ENCODE measurements around the gene PLAU. TPM values are rescaled to one million over a fixed set of nuclear protein-coding genes. Genes with fewer than 3 reads are reported as not detected.
A peak's percentile ranks its signal among the peaks of the same experiment; 100 is the strongest.
"Not testable (repeated sequence)": the region's sequence is repeated elsewhere in the genome, so short reads cannot be mapped to it uniquely, and the experiment has no call there.

The PLAU gene
- total RNA-seq, 6 experiments from 2014 or later: 0.24 to 4.3 (median 0.87) TPM

- DNase-seq (no peak), ATAC-seq (no peak)
- no peak for TF ChIP-seq POLR2A (IDR thresholded peaks at IDR 0.05)
- no peak for TF ChIP-seq CTCF (IDR thresholded peaks at IDR 0.05)
- H3K4me3 ChIP-seq: no peak overlapping the region
- peaks cover 0 to 15% (median 0%) of the 10 kb centered on the region in 4 donors for H3K4me1 ChIP-seq
- no CpG with 5 or more reads among the region's 10 CpGs for WGBS (ENCODE audit: insufficient coverage, low coverage, low lambda C conversion rate, missing lambda C conversion rate)
- no peaks in the 10 kb centered on the region for H3K36me3 ChIP-seq
- peaks cover 0 to 10% of the 10 kb centered on the region in 2 donors for H3K27me3 ChIP-seq
- no peaks in the 10 kb centered on the region for H3K9me3 ChIP-seq
- H3K27ac ChIP-seq: no peak overlapping the region
- intact Hi-C loops (cut with DNase I): no loop called here
Measured at GRCh38 chr10:73914036-73914435, 3.1 kb downstream of the PLAU start.

GRCh38 chr10:73915206-73915851 is 4.4 kb downstream of the PLAU start:
- Histone ChIP-seq H3K4me1 (peaks cover 0 to 15% (median 0%) of the 10 kb centered on the region in 4 donors), H3K4me3 (no peak overlapping the region), H3K9me3 (no peaks in the 10 kb centered on the region), H3K36me3 (no peaks in the 10 kb centered on the region), H3K27me3 (peaks cover 0 to 10% of the 10 kb centered on the region in 2 donors), H3K27ac (no peak overlapping the region)
- DNase-seq (no peak), ATAC-seq (no peak)
- WGBS (ENCODE audit: insufficient coverage, low coverage, low lambda C conversion rate, missing lambda C conversion rate): 70% methylated on average over 3 of the region's 8 CpGs
- TF ChIP-seq POLR2A (IDR thresholded peaks at IDR 0.05) (no peak), CTCF (IDR thresholded peaks at IDR 0.05) (no peak)
- intact Hi-C loops (cut with DNase I): no loop called here

- Histone ChIP-seq H3K36me3 (no peaks in the 10 kb centered on the region), H3K9me3 (no peaks in the 10 kb centered on the region), H3K4me1 (peaks cover 0 to 5% (median 0%) of the 10 kb centered on the region in 4 donors), H3K4me3 (no peak overlapping the region), H3K27ac (no peak overlapping the region), H3K27me3 (no peaks in the 10 kb centered on the region)
- TF ChIP-seq CTCF (IDR thresholded peaks at IDR 0.05) (no peak), POLR2A (IDR thresholded peaks at IDR 0.05) (no peak)
- DNase-seq (no peak), ATAC-seq (peak; percentile 71 to 86 (median 79))
- intact Hi-C loops (cut with DNase I): no loop called here
- WGBS (ENCODE audit: insufficient coverage, low coverage, low lambda C conversion rate, missing lambda C conversion rate): 48% methylated on average over 5 of the region's 5 CpGs
Measured at GRCh38 chr10:73916761-73917470, 6.0 kb downstream of the PLAU start.

GRCh38 chr10:73917566-73918305 is 6.8 kb downstream of the PLAU start:
- no peak for ATAC-seq
- 100% methylated on average over 3 of the region's 3 CpGs for WGBS (ENCODE audit: insufficient coverage, low coverage, low lambda C conversion rate, missing lambda C conversion rate)
- H3K27ac ChIP-seq: no peak overlapping the region

GRCh38 chr10:73919481-73919880 is 8.5 kb downstream of the PLAU start:
- H3K36me3 ChIP-seq; H3K27me3 ChIP-seq; H3K9me3 ChIP-seq; H3K4me1 ChIP-seq; ATAC-seq; DNase-seq; H3K4me3 ChIP-seq; intact Hi-C loops (cut with DNase I): not testable (repeated sequence)
- peak overlapping the region in 2 of 3 donors; percentile 28 to 29 for H3K27ac ChIP-seq
- 81% methylated on average over 8 of the region's 8 CpGs for WGBS (ENCODE audit: insufficient coverage, low coverage, low lambda C conversion rate, missing lambda C conversion rate)

More at GRCh38 chr10:73917566-73918305, 6.8 kb downstream of the PLAU start:
- Histone ChIP-seq H3K27me3 (no peaks in the 10 kb centered on the region), H3K36me3 (no peaks in the 10 kb centered on the region), H3K4me1 (peaks cover 0 to 5% (median 0%) of the 10 kb centered on the region in 4 donors), H3K9me3 (no peaks in the 10 kb centered on the region), H3K4me3 (no peak overlapping the region)
- intact Hi-C loops (cut with DNase I): no loop called here
- no peak for DNase-seq
- TF ChIP-seq POLR2A (IDR thresholded peaks at IDR 0.05): no peak
- no peak for TF ChIP-seq CTCF (IDR thresholded peaks at IDR 0.05)
